HepG2 (cell line): ENCODE results near the gene SPTA1.

Experiments used
- NFYB ChIP-seq: sonication (generic); formaldehyde crosslinking; IDR thresholded peaks from 2 replicates; pipeline ENCODE4 v1.4.0; 2020; ENCODE audit warnings: missing genetic modification reagents
- POLR2AphosphoS2 ChIP-seq: IDR thresholded peaks from 2 replicates; pipeline ENCODE4 v1.6.1; 2011; ENCODE audit warnings: low read depth, low read length, improper control_type of control experiment
- ZNF20 ChIP-seq: sonication (generic); formaldehyde crosslinking; IDR thresholded peaks from 2 replicates; pipeline ENCODE4 v1.4.0; 2020; ENCODE audit warnings: mild to moderate bottlenecking, moderate library complexity, missing genetic modification reagents

DNA sequence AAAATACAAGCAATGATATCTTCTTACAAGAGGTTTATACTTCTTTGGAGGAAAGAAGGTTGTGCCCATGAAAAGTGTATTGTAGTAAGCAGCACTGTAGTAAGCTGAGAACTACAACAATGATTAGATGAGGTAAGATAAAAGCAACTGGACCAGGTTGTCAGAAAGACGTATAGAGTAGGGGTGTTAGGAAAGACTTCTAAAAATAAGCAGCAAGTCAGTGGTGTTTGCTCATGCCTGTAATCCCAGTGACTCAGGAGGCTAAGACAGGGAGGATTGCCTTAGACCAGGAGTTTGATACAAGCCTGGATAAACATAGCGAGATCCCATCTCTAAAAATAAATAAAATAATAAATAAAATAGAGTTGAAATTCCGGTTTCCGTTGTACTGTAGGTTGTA lies 102.6 kb downstream of the SPTA1 start:
- TF ChIP-seq ZNF20 (CRISPR knock-in tag), result no peak
- no peak for TF ChIP-seq POLR2AphosphoS2
- TF ChIP-seq NFYB (CRISPR knock-in tag), result no peak
